ENCODE measurements around the gene MUC4. TPM values are rescaled to one million over a fixed set of nuclear protein-coding genes. Genes with fewer than 3 reads are reported as not detected.

Gene MUC4
- total and polyA plus RNA-seq, 9 of the 15 experiments (the other 6 are each of a cell fraction or from before 2014, with no cell fraction given), result under 0.01 to 0.21 (median 0.10) TPM; not detected in 4

DNA sequence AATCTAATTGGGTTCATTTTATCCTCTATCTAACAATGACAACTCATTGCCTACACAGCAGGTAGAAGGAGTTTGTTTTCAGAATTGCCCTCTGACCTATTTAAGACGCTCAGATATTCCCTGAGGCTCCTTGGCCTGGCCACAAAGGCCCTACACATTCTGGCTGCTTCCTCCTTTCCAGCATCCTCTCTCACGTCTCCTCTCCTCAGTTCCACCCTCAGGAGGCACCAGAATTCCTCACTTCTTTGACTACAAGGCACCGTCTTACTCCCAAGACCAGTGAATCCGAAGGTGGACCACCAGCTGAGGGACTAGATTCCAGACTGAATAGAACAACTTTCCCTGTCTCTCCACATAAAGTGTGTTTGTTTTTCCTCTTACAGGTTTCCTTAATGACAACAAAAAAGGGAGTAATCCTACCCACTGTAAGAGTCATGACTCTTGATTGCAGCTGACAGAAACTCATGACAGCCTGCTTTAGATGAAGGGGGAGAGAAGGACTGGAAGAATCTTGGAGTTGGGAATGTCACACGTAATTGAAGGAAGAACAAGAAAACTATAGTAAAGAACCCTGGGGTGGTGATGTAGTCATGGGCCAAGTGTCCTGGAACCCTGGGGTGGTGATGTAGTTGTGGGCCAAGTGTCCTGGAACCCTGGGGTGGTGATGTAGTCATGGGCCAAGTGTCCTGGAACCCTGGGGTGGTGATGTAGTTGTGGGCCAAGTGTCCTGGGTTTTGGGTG lies 112.9 kb downstream of the MUC4 start (continued):
- no peak for TF ChIP-seq NR2C2 (CRISPR knock-in tag; IDR thresholded peaks at IDR 0.05)
- TF ChIP-seq NR2C2 (tag; IDR thresholded peaks at IDR 0.05), result no peak; the same call in 1 of the 2 replicates
- TF ChIP-seq SMAD4 (CRISPR knock-in tag; conservative IDR thresholded peaks at IDR 0.05), result no peak
- no peak for TF ChIP-seq ILK (tag; IDR thresholded peaks at IDR 0.05; ENCODE audit: borderline replicate concordance, low read depth)
- TF ChIP-seq, protein P1, sequence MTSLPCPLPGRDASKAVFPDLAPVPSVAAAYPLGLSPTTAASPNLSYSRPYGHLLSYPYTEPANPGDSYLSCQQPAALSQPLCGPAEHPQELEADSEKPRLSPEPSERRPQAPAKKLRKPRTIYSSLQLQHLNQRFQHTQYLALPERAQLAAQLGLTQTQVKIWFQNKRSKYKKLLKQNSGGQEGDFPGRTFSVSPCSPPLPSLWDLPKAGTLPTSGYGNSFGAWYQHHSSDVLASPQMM (CRISPR knock-in tag; IDR thresholded peaks at IDR 0.05), result no peak
- no peak for TF ChIP-seq HNRNPUL1 (IDR thresholded peaks at IDR 0.05; ENCODE audit: low read length)
- TF ChIP-seq IFI16 (CRISPR knock-in tag; IDR thresholded peaks at IDR 0.05), result no peak
- no peak for TF ChIP-seq ZNF197 (CRISPR knock-in tag; IDR thresholded peaks at IDR 0.05; ENCODE audit: low read depth)
- peak; percentile 22; the same call in 1 of the 2 replicates for TF ChIP-seq TAF7 (tag; IDR thresholded peaks at IDR 0.05)
- TF ChIP-seq FOXJ2 (tag; IDR thresholded peaks at IDR 0.05), result no peak
- TF ChIP-seq, protein P2, sequence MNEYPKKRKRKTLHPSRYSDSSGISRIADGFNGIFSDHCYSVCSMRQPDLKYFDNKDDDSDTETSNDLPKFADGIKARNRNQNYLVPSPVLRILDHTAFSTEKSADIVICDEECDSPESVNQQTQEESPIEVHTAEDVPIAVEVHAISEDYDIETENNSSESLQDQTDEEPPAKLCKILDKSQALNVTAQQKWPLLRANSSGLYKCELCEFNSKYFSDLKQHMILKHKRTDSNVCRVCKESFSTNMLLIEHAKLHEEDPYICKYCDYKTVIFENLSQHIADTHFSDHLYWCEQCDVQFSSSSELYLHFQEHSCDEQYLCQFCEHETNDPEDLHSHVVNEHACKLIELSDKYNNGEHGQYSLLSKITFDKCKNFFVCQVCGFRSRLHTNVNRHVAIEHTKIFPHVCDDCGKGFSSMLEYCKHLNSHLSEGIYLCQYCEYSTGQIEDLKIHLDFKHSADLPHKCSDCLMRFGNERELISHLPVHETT (CRISPR knock-in tag; conservative IDR thresholded peaks at IDR 0.05 in 1 of 2, IDR thresholded peaks at IDR 0.05 in 1 of 2), result no peak
- TF ChIP-seq MTF1 (CRISPR knock-in tag; IDR thresholded peaks at IDR 0.05; ENCODE audit: borderline replicate concordance), result 0 out of 2 replicates have a peak, but pooled peaks have one; percentile 29
- TF ChIP-seq NR2F6 (CRISPR knock-in tag; IDR thresholded peaks at IDR 0.05), result peak; percentile 20; the same call in 1 of the 2 replicates
- TF ChIP-seq PTRF (tag; IDR thresholded peaks at IDR 0.05), result peak; percentile 53; the same call in 1 of the 2 replicates
- no peak for TF ChIP-seq SRSF7 (optimal IDR thresholded peaks at IDR 0.05; ENCODE audit: low read depth, low read length)
- no peak; the same call in 1 of the 2 replicates for TF ChIP-seq PHF8 (IDR thresholded peaks at IDR 0.05; ENCODE audit: borderline replicate concordance, low read length)
- peak; percentile 32 for TF ChIP-seq RBM39 (optimal IDR thresholded peaks at IDR 0.05; ENCODE audit: low read depth, low read length)
- TF ChIP-seq ZNF717 (CRISPR knock-in tag; IDR thresholded peaks at IDR 0.05), result no peak
- TF ChIP-seq PTBP1 (IDR thresholded peaks at IDR 0.05; ENCODE audit: low read depth, low read length), result no peak
- no peak for TF ChIP-seq POLR2A (conservative IDR thresholded peaks at IDR 0.05)
- no peak for TF ChIP-seq ZC3H8 (IDR thresholded peaks at IDR 0.05)
- no peak for TF ChIP-seq ILF3 (IDR thresholded peaks at IDR 0.05; ENCODE audit: borderline replicate concordance)
- TF ChIP-seq, protein P3, sequence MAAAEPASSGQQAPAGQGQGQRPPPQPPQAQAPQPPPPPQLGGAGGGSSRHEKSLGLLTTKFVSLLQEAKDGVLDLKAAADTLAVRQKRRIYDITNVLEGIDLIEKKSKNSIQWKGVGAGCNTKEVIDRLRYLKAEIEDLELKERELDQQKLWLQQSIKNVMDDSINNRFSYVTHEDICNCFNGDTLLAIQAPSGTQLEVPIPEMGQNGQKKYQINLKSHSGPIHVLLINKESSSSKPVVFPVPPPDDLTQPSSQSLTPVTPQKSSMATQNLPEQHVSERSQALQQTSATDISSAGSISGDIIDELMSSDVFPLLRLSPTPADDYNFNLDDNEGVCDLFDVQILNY (CRISPR knock-in tag; IDR thresholded peaks at IDR 0.05), result peak; percentile 16; the same call in 1 of the 2 replicates
- no peak for TF ChIP-seq ZNF766 (CRISPR knock-in tag; conservative IDR thresholded peaks at IDR 0.05)
- TF ChIP-seq, protein P4, sequence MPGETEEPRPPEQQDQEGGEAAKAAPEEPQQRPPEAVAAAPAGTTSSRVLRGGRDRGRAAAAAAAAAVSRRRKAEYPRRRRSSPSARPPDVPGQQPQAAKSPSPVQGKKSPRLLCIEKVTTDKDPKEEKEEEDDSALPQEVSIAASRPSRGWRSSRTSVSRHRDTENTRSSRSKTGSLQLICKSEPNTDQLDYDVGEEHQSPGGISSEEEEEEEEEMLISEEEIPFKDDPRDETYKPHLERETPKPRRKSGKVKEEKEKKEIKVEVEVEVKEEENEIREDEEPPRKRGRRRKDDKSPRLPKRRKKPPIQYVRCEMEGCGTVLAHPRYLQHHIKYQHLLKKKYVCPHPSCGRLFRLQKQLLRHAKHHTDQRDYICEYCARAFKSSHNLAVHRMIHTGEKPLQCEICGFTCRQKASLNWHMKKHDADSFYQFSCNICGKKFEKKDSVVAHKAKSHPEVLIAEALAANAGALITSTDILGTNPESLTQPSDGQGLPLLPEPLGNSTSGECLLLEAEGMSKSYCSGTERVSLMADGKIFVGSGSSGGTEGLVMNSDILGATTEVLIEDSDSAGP (CRISPR knock-in tag; IDR thresholded peaks at IDR 0.05), result no peak
- no peak for TF ChIP-seq ZNF561 (CRISPR knock-in tag; conservative IDR thresholded peaks at IDR 0.05)

All from K562 (cell line).